IMR-90 (cell line): Measurements from ENCODE around the gene AHNAK. TPM values are rescaled to one million over a fixed set of nuclear protein-coding genes. Genes with fewer than 3 reads are reported as not detected.
A peak's percentile ranks its signal among the peaks of the same experiment; 100 is the strongest.

Experiments used
- ATAC-seq: fragments of 200-7000 bp; cut with Tn5 transposase; 2 replicates; pipeline ENCODE4 v1.9.1; 2020; ENCODE audit warnings: low read depth, mild to moderate bottlenecking, moderate library complexity
- BruUV-seq: library from RNA; stranded (reverse); fragments of 400-500 nt; replicated peaks from 2 replicates; lab custom pipeline; 2021; lab: Mats Ljungman, UMichigan
- CTCF ChIA-PET: fragments of 300-600 bp; formaldehyde crosslinking; extraction: SDS; loops from one replicate; lab custom pipeline; 2021; ENCODE audit warnings: antibody characterized with exemption; lab: Yijun Ruan, JAX
- POLR2A ChIA-PET: fragments of 300-600 bp; sonication (Branson Sonifier 250); formaldehyde crosslinking; loops from one replicate; lab custom pipeline; 2022; ENCODE audit warnings: antibody characterized with exemption; ENCODE audit not compliant: unreplicated experiment; lab: Charles Lee
- DNase-seq: peaks from one replicate; pipeline ENCODE4 v3.0.0; 2013
- H2AFZ ChIP-seq: replicated peaks from 2 replicates; pipeline ENCODE3; 2013; ENCODE audit warnings: low read length, mild to moderate bottlenecking; ENCODE audit not compliant: poor library complexity
- H2AK5ac ChIP-seq: 2 replicates; pipeline ENCODE4 v1.6.1; 2013; ENCODE audit warnings: low read depth, low read length, inconsistent platforms
- H2AK9ac ChIP-seq: replicated peaks from 2 replicates; pipeline ENCODE3; 2013; ENCODE audit warnings: mild to moderate bottlenecking, low read depth, low read length, moderate library complexity; ENCODE audit not compliant: poor library complexity
- H2BK120ac ChIP-seq: 2 replicates; pipeline ENCODE4 v1.6.1; 2013; ENCODE audit warnings: low read depth, low read length, inconsistent platforms
- H2BK15ac ChIP-seq: 3 replicates; pipeline ENCODE4 v1.6.1; 2013; ENCODE audit warnings: low read depth, low read length, inconsistent platforms
- H2BK20ac ChIP-seq: 2 replicates; pipeline ENCODE4 v1.6.1; 2013; ENCODE audit warnings: low read depth, mild to moderate bottlenecking, inconsistent platforms, low read length, moderate library complexity
- H2BK5ac ChIP-seq: 2 replicates; pipeline ENCODE4 v1.6.1; 2013; ENCODE audit warnings: mild to moderate bottlenecking, low read depth, low read length, inconsistent platforms; ENCODE audit not compliant: poor library complexity, severe bottlenecking
- H3K14ac ChIP-seq: replicated peaks from 2 replicates; pipeline ENCODE4 v1.6.1; 2013; ENCODE audit warnings: low read depth, low read length, inconsistent platforms
- H3K18ac ChIP-seq: 2 replicates; pipeline ENCODE4 v1.6.1; 2013; ENCODE audit warnings: low read depth, low read length, control low read depth
- H3K23ac ChIP-seq: 2 replicates; pipeline ENCODE4 v1.6.1; 2013; ENCODE audit warnings: low read depth, low read length, inconsistent platforms
- H3K27ac ChIP-seq: 2 replicates; pipeline ENCODE4 v1.5.1; 2013; ENCODE audit warnings: mild to moderate bottlenecking, control low read depth, low read length; ENCODE audit not compliant: insufficient read depth
- H3K27me3 ChIP-seq: 2 replicates; pipeline ENCODE4 v1.6.1; 2013; ENCODE audit warnings: low read length; ENCODE audit not compliant: control insufficient read depth, insufficient read depth
- H3K36me3 ChIP-seq: 2 replicates; pipeline ENCODE4 v1.6.1; 2013; ENCODE audit warnings: low read length, mixed read lengths; ENCODE audit not compliant: control insufficient read depth, insufficient read depth
- H3K4ac ChIP-seq: 2 replicates; pipeline ENCODE4 v1.6.1; 2013; ENCODE audit warnings: low read depth, low read length, inconsistent platforms
- H3K4me1 ChIP-seq: 2 replicates; pipeline ENCODE4 v1.6.1; 2013; ENCODE audit warnings: low read length, mixed read lengths; ENCODE audit not compliant: control insufficient read depth, insufficient read depth
- H3K4me2 ChIP-seq: 2 replicates; pipeline ENCODE4 v1.6.1; 2013; ENCODE audit warnings: low read depth, mild to moderate bottlenecking, control low read depth, low read length, moderate library complexity
- H3K4me3 ChIP-seq: 2 replicates; pipeline ENCODE4 v1.5.1; 2013; ENCODE audit warnings: low read depth, mild to moderate bottlenecking, control low read depth, low read length, moderate library complexity; ENCODE audit not compliant: insufficient read depth
- H3K56ac ChIP-seq: 2 replicates; pipeline ENCODE4 v1.6.1; 2013; ENCODE audit warnings: low read length, inconsistent platforms; ENCODE audit not compliant: insufficient read depth; ENCODE audit errors: extremely low read depth
- H3K79me1 ChIP-seq, 2 experiments: 2 replicates each; pipeline ENCODE4 v1.6.1; 2013; ENCODE audit warnings: low read length in 2 of 2, inconsistent platforms in 1 of 2, low read depth in 1 of 2
- H3K9ac ChIP-seq: 2 replicates; pipeline ENCODE4 v1.6.1; 2013; ENCODE audit warnings: low read depth, low read length, control low read depth
- H3K9me1 ChIP-seq: 2 replicates; pipeline ENCODE4 v1.6.1; 2013; ENCODE audit warnings: low read length, inconsistent platforms; ENCODE audit not compliant: insufficient read depth
- H3K9me3 ChIP-seq: 2 replicates; pipeline ENCODE4 v1.6.1; 2013; ENCODE audit warnings: low read length; ENCODE audit not compliant: control insufficient read depth, insufficient read depth
- H4K20me1 ChIP-seq: 2 replicates; pipeline ENCODE4 v1.6.1; 2013; ENCODE audit warnings: low read length, inconsistent platforms; ENCODE audit not compliant: insufficient read depth
- H4K5ac ChIP-seq: 2 replicates; pipeline ENCODE4 v1.6.1; 2013; ENCODE audit warnings: mild to moderate bottlenecking, low read depth, low read length, control low read depth
- H4K8ac ChIP-seq, 2 experiments: 2 replicates each; pipeline ENCODE4 v1.6.1; 2013; ENCODE audit warnings: low read depth in 2 of 2, low read length in 2 of 2, control low read depth in 1 of 2, inconsistent platforms in 1 of 2
- H4K91ac ChIP-seq: 2 replicates; pipeline ENCODE4 v1.6.1; 2013; ENCODE audit warnings: low read depth, low read length, inconsistent platforms; ENCODE audit not compliant: insufficient read depth
- FOS ChIP-seq: fragments of 150-350 bp; IDR thresholded peaks from 2 replicates; pipeline ENCODE4 v1.6.1; 2016; ENCODE audit warnings: low read depth, low read length
- MAZ ChIP-seq: IDR thresholded peaks from 2 replicates; pipeline ENCODE4 v1.6.1; 2012; ENCODE audit warnings: low read depth, mild to moderate bottlenecking, low read length, improper control_type of control experiment, moderate library complexity, borderline replicate concordance
- WGBS, 2 experiments: methylation state at CpG; one replicate each; pipeline versions ENCODE4 v1.1.5 to v1.1.7; 2013; ENCODE audit warnings: missing lambda C conversion rate in 2 of 2; ENCODE audit not compliant: insufficient read length in 1 of 2; ENCODE audit errors: extremely low coverage in 2 of 2; 5-methylcytosine and 5-hydroxymethylcytosine counted together
- dilution Hi-C: fragments of 300-500 bp; cut with HindIII; formaldehyde crosslinking; loops from one replicate; pipeline ENCODE4 v1.14.3; 2018; ENCODE audit warnings: low sequenced_read_pairs; ENCODE audit not compliant: unreplicated experiment
- in situ Hi-C: fragments of 300-500 bp; cut with MboI; formaldehyde crosslinking; loops from 3 replicates; pipeline ENCODE4 v1.14.3; 2019; ENCODE audit warnings: low sequenced_read_pairs, inconsistent platforms, mixed read lengths
- intact Hi-C: fragments of 100-400 bp; cut with micrococcal nuclease; formaldehyde crosslinking; loops from 2 replicates; pipeline ENCODE4 v1.10.0; 2022
- polyA plus RNA-seq, 3 experiments: library from polyadenylated mRNA; depleted of rRNA; stranded (reverse); fragments of >200 nt; gene quantifications; 2 replicates each; pipeline ENCODE4 v1.2.3, GENCODE V29; 2012; ENCODE audit warnings: low replicate concordance in 1 of 3
- total RNA-seq: library from RNA; depleted of rRNA; stranded (reverse); fragments of >200 nt; gene quantifications from 2 replicates; pipeline ENCODE4 v1.2.3, GENCODE V29; 2012

AHNAK gene
- total and polyA plus RNA-seq, 2 of the 4 experiments (the other 2 are of a cell fraction), result 95.1 to 695 TPM

- TF ChIP-seq MAZ (peak; percentile 51; the same call in 1 of the 2 replicates), FOS (no peak)
- no TSS peak for BruUV-seq
- peak overlapping the region; percentile 28; the same call in 1 of the 2 replicates for H3K27ac ChIP-seq
- no peaks in the 10 kb centered on the region for H3K79me1 ChIP-seq
- POLR2A ChIA-PET, result interaction anchor here (0.6 kb wide), 1 partner anchor 173 kb away, joined by 3 read pairs; no protein-coding TSS in a partner anchor
- H3K4me1 ChIP-seq, result peaks cover 17% of the 10 kb centered on the region
- H3K27me3 ChIP-seq, result no peaks in the 10 kb centered on the region
- dilution Hi-C loops, result no loop called here
- H2AK5ac ChIP-seq, result peak overlapping the region; percentile 49
- peak overlapping the region; percentile 72; the same call in 1 of the 2 replicates for H3K18ac ChIP-seq
- H2AK9ac ChIP-seq, result peak overlapping the region; percentile 90
- DNase-seq (peak; percentile 74), ATAC-seq (peak; percentile 95)
- no peaks in the 10 kb centered on the region for H3K36me3 ChIP-seq
- 0 out of 2 replicates have a peak overlapping the region, but pooled peaks have one; percentile 27 for H4K91ac ChIP-seq
- intact Hi-C loops, result no loop called here
- no peaks in the 10 kb centered on the region for H3K9me3 ChIP-seq
- 0 out of 2 replicates have a peak overlapping the region, but pooled peaks have one; percentile 3 for H3K56ac ChIP-seq
- H3K4ac ChIP-seq, result peak overlapping the region; percentile 69
- CTCF ChIA-PET, result interaction anchor here (1.0 to 2.2 kb wide), 4 partner anchors 24 to 160 kb away, joined by 3 to 9 read pairs (median 8); no protein-coding TSS in a partner anchor
- peak overlapping the region; percentile 11; the same call in 1 of the 2 replicates for H3K9ac ChIP-seq
- in situ Hi-C loops, result no loop called here
- peak overlapping the region; percentile 65; the same call in 2 of the 3 replicates for H2BK15ac ChIP-seq
- peak overlapping the region; percentile 6 to 78; a peak in 2 of 4 replicates for H4K8ac ChIP-seq
- H3K23ac ChIP-seq, result peak overlapping the region; percentile 58; the same call in 1 of the 2 replicates
- peak overlapping the region; percentile 72 for H4K5ac ChIP-seq
- H3K14ac ChIP-seq, result peak overlapping the region; percentile 61; the same call in 1 of the 2 replicates
- H2BK5ac ChIP-seq, result no peak overlapping the region
- H4K20me1 ChIP-seq, result no peaks in the 10 kb centered on the region
- no peaks in the 10 kb centered on the region for H3K9me1 ChIP-seq
- 17% methylated on average over 3 of the region's 9 CpGs; no CpG with 5 or more reads in 1 of the 2 experiments for WGBS, 2 experiments
- peak overlapping the region; percentile 86 for H2AFZ ChIP-seq
- no peak overlapping the region for H2BK20ac ChIP-seq
- no peak overlapping the region for H3K4me3 ChIP-seq
- peak overlapping the region; percentile 83 for H2BK120ac ChIP-seq
- H3K4me2 ChIP-seq, result no peak overlapping the region; the same call in 1 of the 2 replicates
These were observed 145.8 kb downstream of the AHNAK start for GRCh38 chr11:62400760-62401159.
